GM18505 (cell line): ENCODE measurements around the gene HOXD1.

ENCODE experiments used
- ATAC-seq: cut with Tn5 transposase; IDR thresholded peaks from one replicate; pipeline ENCODE4 v1.9.1; 2021; ENCODE audit not compliant: unreplicated experiment
- POLR2A ChIP-seq: IDR thresholded peaks from 4 replicates; pipeline ENCODE4 v1.6.1; 2011; ENCODE audit warnings: borderline replicate concordance; ENCODE audit not compliant: insufficient read depth, insufficient read length; ENCODE audit errors: extremely low read depth

Gene HOXD1

GRCh38 chr2:176148751-176149421, 39.6 kb upstream of the HOXD1 start:
- TF ChIP-seq POLR2A, result no peak
- ATAC-seq, result no peak

GRCh38 chr2:176149481-176149938, 39.0 kb upstream of the HOXD1 start:
- no peak for TF ChIP-seq POLR2A
- ATAC-seq, result no peak

- ATAC-seq, result no peak
- TF ChIP-seq POLR2A, result no peak
Observed at GRCh38 chr2:176149939-176150583, 38.4 kb upstream of the HOXD1 start.

GRCh38 chr2:176150584-176151441, 37.7 kb upstream of the HOXD1 start:
- ATAC-seq, result no peak
- no peak for TF ChIP-seq POLR2A

- TF ChIP-seq POLR2A, result no peak
- ATAC-seq, result no peak
Observed at GRCh38 chr2:176151442-176152287, 36.8 kb upstream of the HOXD1 start, which contains the start of gene HOXD4. HOXD4 (plus strand) TSS chr2:176151550; CDS start chr2:176151634, 84 bp downstream.

- ATAC-seq, result no peak
- no peak for TF ChIP-seq POLR2A
Observed at GRCh38 chr2:176152350-176153181, 35.9 kb upstream of the HOXD1 start.

GRCh38 chr2:176154576-176155252, 33.8 kb upstream of the HOXD1 start:
- no peak for TF ChIP-seq POLR2A
- ATAC-seq, result no peak

- TF ChIP-seq POLR2A, result no peak
- ATAC-seq, result no peak
Observed at GRCh38 chr2:176155356-176156044, 33.0 kb upstream of the HOXD1 start.

- TF ChIP-seq POLR2A, result no peak
Observed at GRCh38 chr2:176156301-176156806, 32.1 kb upstream of the HOXD1 start.

GRCh38 chr2:176156807-176157498, 31.5 kb upstream of the HOXD1 start, which contains the start of gene HOXD3:
HOXD3 (plus strand) TSS chr2:176157307; CDS start chr2:176169115, 11,808 bp downstream.
- TF ChIP-seq POLR2A, result no peak
- ATAC-seq, result no peak

More at GRCh38 chr2:176156301-176156806, 32.1 kb upstream of the HOXD1 start:
- ATAC-seq, result no peak
